ENCODE data around the gene CD48.
"Not testable (repeated sequence)": the region's sequence is repeated elsewhere in the genome, so short reads cannot be mapped to it uniquely, and the experiment has no call there.

CD48 gene

GRCh38 chr1:160741612-160742348, 30.2 kb upstream of the CD48 start:
- FAIRE-seq: no peak

- no peak for FAIRE-seq
These were observed 29.5 kb upstream of the CD48 start for GRCh38 chr1:160741092-160741501.

GRCh38 chr1:160740133-160740688, 28.6 kb upstream of the CD48 start:
- FAIRE-seq: no peak

GRCh38 chr1:160739098-160739511, 27.5 kb upstream of the CD48 start, which contains the start of gene SLAMF7:
TSS of gene SLAMF7 (plus strand) at chr1:160739247. CDS start at chr1:160739302, 55 bp downstream.
- no peak for FAIRE-seq

GRCh38 chr1:160738271-160738670, 26.6 kb upstream of the CD48 start:
- no peak for FAIRE-seq

- FAIRE-seq: no peak
These were observed 22.7 kb upstream of the CD48 start for GRCh38 chr1:160734301-160734700.

GRCh38 chr1:160733898-160734297, 22.3 kb upstream of the CD48 start:
- no peak for FAIRE-seq

GRCh38 chr1:160731990-160732389, 20.4 kb upstream of the CD48 start:
- FAIRE-seq: no peak

GRCh38 chr1:160731564-160731963, 19.9 kb upstream of the CD48 start:
- not testable (repeated sequence) for FAIRE-seq

- FAIRE-seq: no peak
These were observed 15.7 kb upstream of the CD48 start for GRCh38 chr1:160727316-160727640.

- FAIRE-seq: no peak
These were observed 15.1 kb upstream of the CD48 start for GRCh38 chr1:160726498-160727315.

GRCh38 chr1:160726114-160726497, 14.5 kb upstream of the CD48 start:
- no peak for FAIRE-seq

GRCh38 chr1:160724465-160725242, 13.0 kb upstream of the CD48 start:
- FAIRE-seq: no peak

- FAIRE-seq: no peak
These were observed 11.7 kb upstream of the CD48 start for GRCh38 chr1:160723332-160723731.

GRCh38 chr1:160722726-160723125, 11.1 kb upstream of the CD48 start:
- no peak for FAIRE-seq

GRCh38 chr1:160721473-160721872, 9.9 kb upstream of the CD48 start:
- FAIRE-seq: no peak

- no peak for FAIRE-seq
These were observed 8.9 kb upstream of the CD48 start for GRCh38 chr1:160720356-160721085.

- FAIRE-seq: no peak
These were observed 6.6 kb upstream of the CD48 start for GRCh38 chr1:160718210-160718609.

- FAIRE-seq: no peak
These were observed 5.7 kb upstream of the CD48 start for GRCh38 chr1:160717306-160717705.

GRCh38 chr1:160716013-160716412, 4.4 kb upstream of the CD48 start:
- no peak for FAIRE-seq

GRCh38 chr1:160714034-160714648, 2.5 kb upstream of the CD48 start:
- FAIRE-seq: not testable (repeated sequence)

- no peak for FAIRE-seq
These were observed 1.5 kb upstream of the CD48 start for GRCh38 chr1:160713161-160713560.
